ENCODE results near the gene CORIN. TPM values are rescaled to one million over a fixed set of nuclear protein-coding genes. Genes with fewer than 3 reads are reported as not detected.

The CORIN gene
- total RNA-seq, 6 donors from 2014 or later, result 0.55 to 9.4 (median 2.4) TPM

DNA sequence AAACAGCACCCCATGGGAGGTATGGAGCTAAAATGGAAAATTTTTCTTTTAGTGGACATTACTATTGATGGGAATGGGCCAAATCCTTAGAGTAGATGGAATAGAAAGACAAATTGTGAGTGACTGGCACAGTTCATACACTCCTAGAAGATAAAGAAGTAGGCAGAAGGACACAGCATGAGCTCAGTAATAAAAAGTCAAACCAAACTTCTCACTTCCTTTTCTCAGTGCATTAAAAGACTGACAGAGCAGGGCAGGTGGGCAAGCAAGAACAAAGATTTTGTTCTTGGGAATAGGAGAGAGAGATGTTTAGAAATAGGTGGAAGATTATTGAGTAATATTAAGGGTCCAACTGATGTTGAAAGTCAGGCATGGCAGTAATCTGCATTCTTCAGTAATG, 220.3 kb downstream of the CORIN start:
- no peak overlapping the region for H3K27ac ChIP-seq

DNA sequence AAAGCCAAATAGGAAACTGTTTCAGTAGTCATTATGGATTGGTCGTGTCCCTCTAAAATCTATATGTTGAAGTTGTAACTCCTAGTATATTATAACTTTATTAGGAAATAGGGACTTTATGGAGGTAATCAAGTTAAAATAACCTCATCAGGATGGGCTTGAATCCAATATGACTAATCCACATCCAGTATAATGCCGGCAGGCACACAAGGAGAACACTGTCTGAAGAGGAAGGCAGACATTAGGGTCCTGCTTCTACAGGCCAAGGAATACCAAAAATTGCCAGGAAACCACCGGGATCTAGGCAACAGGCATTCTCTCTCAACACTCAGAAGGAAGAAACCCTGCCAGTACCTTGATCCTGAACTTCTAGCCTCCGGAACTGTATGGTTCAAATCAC, 222.5 kb downstream of the CORIN start:
- TF ChIP-seq, protein P1, sequence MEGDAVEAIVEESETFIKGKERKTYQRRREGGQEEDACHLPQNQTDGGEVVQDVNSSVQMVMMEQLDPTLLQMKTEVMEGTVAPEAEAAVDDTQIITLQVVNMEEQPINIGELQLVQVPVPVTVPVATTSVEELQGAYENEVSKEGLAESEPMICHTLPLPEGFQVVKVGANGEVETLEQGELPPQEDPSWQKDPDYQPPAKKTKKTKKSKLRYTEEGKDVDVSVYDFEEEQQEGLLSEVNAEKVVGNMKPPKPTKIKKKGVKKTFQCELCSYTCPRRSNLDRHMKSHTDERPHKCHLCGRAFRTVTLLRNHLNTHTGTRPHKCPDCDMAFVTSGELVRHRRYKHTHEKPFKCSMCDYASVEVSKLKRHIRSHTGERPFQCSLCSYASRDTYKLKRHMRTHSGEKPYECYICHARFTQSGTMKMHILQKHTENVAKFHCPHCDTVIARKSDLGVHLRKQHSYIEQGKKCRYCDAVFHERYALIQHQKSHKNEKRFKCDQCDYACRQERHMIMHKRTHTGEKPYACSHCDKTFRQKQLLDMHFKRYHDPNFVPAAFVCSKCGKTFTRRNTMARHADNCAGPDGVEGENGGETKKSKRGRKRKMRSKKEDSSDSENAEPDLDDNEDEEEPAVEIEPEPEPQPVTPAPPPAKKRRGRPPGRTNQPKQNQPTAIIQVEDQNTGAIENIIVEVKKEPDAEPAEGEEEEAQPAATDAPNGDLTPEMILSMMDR (IDR thresholded peaks at IDR 0.05), result no peak
- TF ChIP-seq POLR2AphosphoS5 (IDR thresholded peaks at IDR 0.05) (no peak), POLR2A (IDR thresholded peaks at IDR 0.05) (no peak), EP300 (IDR thresholded peaks at IDR 0.05) (no peak)
- 86 to 90% methylated on average over 4 of the region's 4 CpGs for WGBS, 2 donors
- H3K27ac ChIP-seq, result no peak overlapping the region
- ATAC-seq (ENCODE audit: low FRiP score in 2 of 2) (no peak), DNase-seq (no peak)
- no peak overlapping the region for H3K4me3 ChIP-seq
- no peaks in the 10 kb centered on the region for H3K4me1 ChIP-seq
- no peaks in the 10 kb centered on the region for H3K9me3 ChIP-seq
- H3K27me3 ChIP-seq, result no peaks in the 10 kb centered on the region
- H3K36me3 ChIP-seq, result no peaks in the 10 kb centered on the region

More for the DNA sequence above, 220.3 kb downstream of the CORIN start:
- ATAC-seq (ENCODE audit: low FRiP score in 2 of 2) (no peak), DNase-seq (no peak)
- Histone ChIP-seq H3K27me3 (no peaks in the 10 kb centered on the region), H3K36me3 (no peaks in the 10 kb centered on the region), H3K4me3 (no peak overlapping the region), H3K4me1 (no peaks in the 10 kb centered on the region), H3K9me3 (no peaks in the 10 kb centered on the region)
- TF ChIP-seq EP300 (IDR thresholded peaks at IDR 0.05) (no peak), POLR2A (IDR thresholded peaks at IDR 0.05) (no peak), POLR2AphosphoS5 (IDR thresholded peaks at IDR 0.05) (no peak)
- TF ChIP-seq, protein P1 (IDR thresholded peaks at IDR 0.05), result no peak

DNA sequence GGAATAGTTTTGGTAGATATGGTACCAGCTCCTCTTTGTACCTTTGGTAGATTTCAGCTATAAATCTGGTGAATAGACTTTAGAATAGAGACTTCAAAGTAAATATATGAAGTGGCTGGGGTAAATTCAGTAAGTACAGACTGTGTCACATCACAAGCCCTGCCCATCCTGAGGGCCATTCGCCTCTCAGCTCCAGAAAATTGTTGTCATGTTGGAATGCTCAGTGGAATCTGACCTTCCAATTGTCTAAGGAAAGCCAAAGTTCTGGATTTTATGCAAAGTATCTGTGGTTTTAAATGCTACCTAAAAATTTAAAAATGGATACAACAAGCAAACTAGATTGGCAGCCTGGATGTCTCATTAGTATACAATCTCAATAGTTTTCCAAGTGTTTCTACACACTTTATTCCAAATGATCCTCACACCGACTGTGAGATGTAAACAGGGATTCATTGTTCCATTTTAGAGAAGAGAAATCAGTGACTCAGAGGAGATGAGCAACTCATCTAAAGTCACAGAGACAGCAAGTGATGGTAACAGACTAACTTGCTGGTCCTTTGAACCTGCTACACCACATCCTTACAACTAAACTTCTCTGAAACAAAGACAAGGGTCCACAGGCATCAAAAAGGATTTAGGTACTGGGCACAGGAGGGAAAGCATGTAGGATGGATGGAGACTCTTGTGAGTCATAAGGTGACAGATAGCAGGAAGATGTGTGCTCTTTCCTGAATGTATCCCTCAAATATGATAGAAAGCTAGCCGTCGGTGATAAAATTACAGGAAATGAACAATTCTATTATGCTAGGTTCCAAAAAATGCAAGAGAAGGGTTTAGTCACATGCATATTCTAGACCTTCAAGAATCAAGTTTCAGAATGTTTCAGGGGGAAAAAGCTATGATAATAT, 225.5 kb downstream of the CORIN start:
- H3K27ac ChIP-seq, result no peak overlapping the region
- ATAC-seq (ENCODE audit: low FRiP score in 2 of 2), result no peak
- 63 to 88% methylated on average over 4 of the region's 4 CpGs for WGBS, 2 donors

DNA sequence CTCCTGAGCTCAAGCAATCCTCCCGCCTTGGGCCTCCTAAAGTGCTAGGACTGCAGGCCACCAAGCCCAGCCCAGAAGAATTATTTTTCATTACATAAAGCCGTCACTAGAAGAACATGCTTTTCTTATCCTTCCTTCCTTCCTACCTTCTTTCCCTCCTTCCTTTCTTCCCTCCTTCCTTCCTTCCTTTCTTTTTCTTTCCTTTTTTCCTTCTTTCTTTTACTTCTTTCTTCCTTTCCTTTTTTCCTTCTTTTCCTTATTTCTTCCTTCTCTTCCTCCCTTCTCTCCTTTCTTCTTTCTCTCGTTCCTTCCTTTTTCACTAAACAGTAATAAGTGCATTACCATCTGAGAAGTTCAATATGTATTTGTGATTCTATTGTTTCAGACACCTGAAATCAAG, 231.4 kb downstream of the CORIN start:
- Histone ChIP-seq H3K36me3 (no peaks in the 10 kb centered on the region), H3K9me3 (no peaks in the 10 kb centered on the region), H3K4me3 (no peak overlapping the region), H3K4me1 (no peaks in the 10 kb centered on the region), H3K27me3 (no peaks in the 10 kb centered on the region), H3K27ac (no peak overlapping the region)
- 86 to 89% methylated on average over 3 of the region's 3 CpGs for WGBS, 2 donors
- no peak for ATAC-seq (ENCODE audit: low FRiP score in 2 of 2)
- DNase-seq, result no peak
- no peak for TF ChIP-seq POLR2A (IDR thresholded peaks at IDR 0.05)
- no peak for TF ChIP-seq EP300 (IDR thresholded peaks at IDR 0.05)
- TF ChIP-seq, protein P1 (IDR thresholded peaks at IDR 0.05), result no peak
- TF ChIP-seq POLR2AphosphoS5 (IDR thresholded peaks at IDR 0.05), result no peak

More for the DNA sequence above, 225.5 kb downstream of the CORIN start:
- no peaks in the 10 kb centered on the region for H3K9me3 ChIP-seq
- TF ChIP-seq, protein P1 (IDR thresholded peaks at IDR 0.05), result no peak
- TF ChIP-seq POLR2AphosphoS5 (IDR thresholded peaks at IDR 0.05) (no peak), POLR2A (IDR thresholded peaks at IDR 0.05) (no peak), EP300 (IDR thresholded peaks at IDR 0.05) (no peak)
- H3K4me1 ChIP-seq, result no peaks in the 10 kb centered on the region
- DNase-seq, result no peak
- no peak overlapping the region for H3K4me3 ChIP-seq
- no peaks in the 10 kb centered on the region for H3K36me3 ChIP-seq
- H3K27me3 ChIP-seq, result no peaks in the 10 kb centered on the region

Measured in upper lobe of left lung (tissue), 6 donors.